SU-DHL-6 (cell line): ENCODE data around the gene PI16.

Experiments used
- H2AFZ ChIP-seq: fragments of 200-600 bp; sonication (generic); 2 replicates; pipeline ENCODE4 v1.6.1; 2014; ENCODE audit warnings: low read depth, mild to moderate bottlenecking, moderate library complexity, mixed read lengths, antibody characterized with exemption, low read length; ENCODE audit not compliant: severe bottlenecking
- H3F3A ChIP-seq: fragments of 200-600 bp; shearing (Covaris generic); 2 replicates; pipeline ENCODE4 v1.6.0; 2016; ENCODE audit warnings: antibody characterized with exemption, mild to moderate bottlenecking; ENCODE audit not compliant: insufficient read depth
- H3K27ac ChIP-seq: fragments of 200-600 bp; sonication (generic); 2 replicates; pipeline ENCODE4 v1.5.1; 2016; ENCODE audit warnings: low read depth, mild to moderate bottlenecking, low read length, moderate library complexity, mixed read lengths
- H3K27me3 ChIP-seq: fragments of 200-600 bp; sonication (generic), shearing (Covaris generic); 2 replicates; pipeline ENCODE4 v1.6.0; 2014; ENCODE audit warnings: mild to moderate bottlenecking, low read length
- H3K36me3 ChIP-seq: fragments of 200-600 bp; sonication (generic); 2 replicates; pipeline ENCODE4 v1.6.1; 2014; ENCODE audit warnings: mild to moderate bottlenecking, low read length, mixed read lengths
- H3K4me2 ChIP-seq: fragments of 300-600, 200-600 bp; shearing (Covaris generic), sonication (generic); 2 replicates; pipeline ENCODE4 v1.6.0; 2014; ENCODE audit warnings: low read length, low read depth, mild to moderate bottlenecking; ENCODE audit not compliant: poor library complexity, severe bottlenecking
- H3K4me3 ChIP-seq: fragments of 200-600 bp; sonication (generic); 2 replicates; pipeline ENCODE4 v1.5.1; 2014; ENCODE audit warnings: antibody characterized with exemption, low read length, mild to moderate bottlenecking, mixed read lengths; ENCODE audit not compliant: insufficient read depth, poor library complexity, severe bottlenecking
- H3K79me2 ChIP-seq: fragments of 200-600 bp; sonication (generic); 2 replicates; pipeline ENCODE4 v1.6.1; 2014; ENCODE audit warnings: mild to moderate bottlenecking, low read length, moderate library complexity; ENCODE audit not compliant: insufficient read depth
- H3K9ac ChIP-seq: fragments of 200-600 bp; sonication (generic); 2 replicates; pipeline ENCODE4 v1.7.0; 2014; ENCODE audit warnings: mild to moderate bottlenecking, low read length
- H3K9me2 ChIP-seq: fragments of 200-600 bp; sonication (generic); replicated peaks from 2 replicates; pipeline ENCODE4 v1.6.1; 2014; ENCODE audit warnings: low read length; ENCODE audit not compliant: insufficient read depth
- H3K9me3 ChIP-seq: fragments of 200-600 bp; sonication (generic); 2 replicates; pipeline ENCODE4 v1.6.1; 2014; ENCODE audit warnings: low read length, mixed read lengths; ENCODE audit not compliant: insufficient read depth
- H4K20me1 ChIP-seq: fragments of 200-600 bp; sonication (generic); 2 replicates; pipeline ENCODE4 v1.6.1; 2014; ENCODE audit warnings: low read depth, mild to moderate bottlenecking, antibody characterized with exemption, low read length, moderate library complexity, mixed read lengths
- CTCF ChIP-seq: fragments of 200-600 bp; sonication (generic); IDR thresholded peaks from one replicate; pipeline ENCODE4 v1.5.1; 2017; ENCODE audit warnings: antibody characterized with exemption, mild to moderate bottlenecking, low read length, moderate library complexity; ENCODE audit not compliant: insufficient read depth, poor library complexity, severe bottlenecking
- EZH2phosphoT487 ChIP-seq: fragments of 200-600 bp; sonication (generic), shearing (Covaris generic); conservative IDR thresholded peaks from 2 replicates; pipeline ENCODE4 v1.6.1; 2018; ENCODE audit warnings: mild to moderate bottlenecking, antibody characterized with exemption, low read length, moderate library complexity, mixed read lengths

Gene PI16

GRCh38 chr6:36955136-36955535, 598 bp downstream of the PI16 start:
- Histone ChIP-seq H3K27ac (peak overlapping the region; percentile 58), H3K36me3 (no peaks in the 10 kb centered on the region), H3K4me2 (peak overlapping the region; percentile 53), H3K9me3 (no peaks in the 10 kb centered on the region), H3K9me2 (no peaks in the 10 kb centered on the region), H3K4me3 (peak overlapping the region; percentile 24), H3K79me2 (no peaks in the 10 kb centered on the region), H3F3A (peaks cover 6% of the 10 kb centered on the region; the same call in 1 of the 2 replicates), H4K20me1 (no peaks in the 10 kb centered on the region), H3K9ac (peak overlapping the region; percentile 37), H2AFZ (no peak overlapping the region), H3K27me3 (no peaks in the 10 kb centered on the region)
- TF ChIP-seq EZH2phosphoT487: no peak
- no peak for TF ChIP-seq CTCF

GRCh38 chr6:36955671-36956445, 1.3 kb downstream of the PI16 start:
- TF ChIP-seq EZH2phosphoT487 (no peak), CTCF (no peak)
- Histone ChIP-seq H3K9me2 (no peaks in the 10 kb centered on the region), H4K20me1 (no peaks in the 10 kb centered on the region), H3K36me3 (no peaks in the 10 kb centered on the region), H2AFZ (no peak overlapping the region), H3K9ac (peak overlapping the region; percentile 37), H3F3A (peaks cover 6% of the 10 kb centered on the region; the same call in 1 of the 2 replicates), H3K4me3 (peak overlapping the region; percentile 24), H3K4me2 (peak overlapping the region; percentile 53), H3K27ac (peak overlapping the region; percentile 58), H3K9me3 (no peaks in the 10 kb centered on the region), H3K79me2 (no peaks in the 10 kb centered on the region), H3K27me3 (no peaks in the 10 kb centered on the region)

- no peak overlapping the region for H2AFZ ChIP-seq
- H3K27ac ChIP-seq: peak overlapping the region; percentile 58; the same call in 1 of the 2 replicates
- peak overlapping the region; percentile 37; the same call in 1 of the 2 replicates for H3K9ac ChIP-seq
- H3F3A ChIP-seq: peaks cover 6% of the 10 kb centered on the region; the same call in 1 of the 2 replicates
- no peak overlapping the region for H3K4me3 ChIP-seq
- H3K79me2 ChIP-seq: no peaks in the 10 kb centered on the region
- peak overlapping the region; percentile 53 for H3K4me2 ChIP-seq
- H3K36me3 ChIP-seq: no peaks in the 10 kb centered on the region
- H3K27me3 ChIP-seq: no peaks in the 10 kb centered on the region
- H4K20me1 ChIP-seq: no peaks in the 10 kb centered on the region
- H3K9me3 ChIP-seq: no peaks in the 10 kb centered on the region
- TF ChIP-seq EZH2phosphoT487 (no peak), CTCF (no peak)
- H3K9me2 ChIP-seq: no peaks in the 10 kb centered on the region
These were observed 1.9 kb downstream of the PI16 start for GRCh38 chr6:36956446-36956820.
